ENCODE measurements around the gene ADD1. TPM values are rescaled to one million over a fixed set of nuclear protein-coding genes. Genes with fewer than 3 reads are reported as not detected.

Gene ADD1, protein sequence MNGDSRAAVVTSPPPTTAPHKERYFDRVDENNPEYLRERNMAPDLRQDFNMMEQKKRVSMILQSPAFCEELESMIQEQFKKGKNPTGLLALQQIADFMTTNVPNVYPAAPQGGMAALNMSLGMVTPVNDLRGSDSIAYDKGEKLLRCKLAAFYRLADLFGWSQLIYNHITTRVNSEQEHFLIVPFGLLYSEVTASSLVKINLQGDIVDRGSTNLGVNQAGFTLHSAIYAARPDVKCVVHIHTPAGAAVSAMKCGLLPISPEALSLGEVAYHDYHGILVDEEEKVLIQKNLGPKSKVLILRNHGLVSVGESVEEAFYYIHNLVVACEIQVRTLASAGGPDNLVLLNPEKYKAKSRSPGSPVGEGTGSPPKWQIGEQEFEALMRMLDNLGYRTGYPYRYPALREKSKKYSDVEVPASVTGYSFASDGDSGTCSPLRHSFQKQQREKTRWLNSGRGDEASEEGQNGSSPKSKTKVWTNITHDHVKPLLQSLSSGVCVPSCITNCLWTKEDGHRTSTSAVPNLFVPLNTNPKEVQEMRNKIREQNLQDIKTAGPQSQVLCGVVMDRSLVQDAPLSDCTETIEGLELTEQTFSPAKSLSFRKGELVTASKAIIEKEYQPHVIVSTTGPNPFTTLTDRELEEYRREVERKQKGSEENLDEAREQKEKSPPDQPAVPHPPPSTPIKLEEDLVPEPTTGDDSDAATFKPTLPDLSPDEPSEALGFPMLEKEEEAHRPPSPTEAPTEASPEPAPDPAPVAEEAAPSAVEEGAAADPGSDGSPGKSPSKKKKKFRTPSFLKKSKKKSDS
- total RNA-seq = 240 to 269 TPM (median 256 TPM) in 3 replicates
- long read RNA-seq, full-length matches to known transcripts = 69 of 645 reads
- long read RNA-seq, partial matches to known transcripts = 31 of 645 reads
- long read RNA-seq, other reads (novel, unspliced or antisense) = 545 of 645 reads

DNA sequence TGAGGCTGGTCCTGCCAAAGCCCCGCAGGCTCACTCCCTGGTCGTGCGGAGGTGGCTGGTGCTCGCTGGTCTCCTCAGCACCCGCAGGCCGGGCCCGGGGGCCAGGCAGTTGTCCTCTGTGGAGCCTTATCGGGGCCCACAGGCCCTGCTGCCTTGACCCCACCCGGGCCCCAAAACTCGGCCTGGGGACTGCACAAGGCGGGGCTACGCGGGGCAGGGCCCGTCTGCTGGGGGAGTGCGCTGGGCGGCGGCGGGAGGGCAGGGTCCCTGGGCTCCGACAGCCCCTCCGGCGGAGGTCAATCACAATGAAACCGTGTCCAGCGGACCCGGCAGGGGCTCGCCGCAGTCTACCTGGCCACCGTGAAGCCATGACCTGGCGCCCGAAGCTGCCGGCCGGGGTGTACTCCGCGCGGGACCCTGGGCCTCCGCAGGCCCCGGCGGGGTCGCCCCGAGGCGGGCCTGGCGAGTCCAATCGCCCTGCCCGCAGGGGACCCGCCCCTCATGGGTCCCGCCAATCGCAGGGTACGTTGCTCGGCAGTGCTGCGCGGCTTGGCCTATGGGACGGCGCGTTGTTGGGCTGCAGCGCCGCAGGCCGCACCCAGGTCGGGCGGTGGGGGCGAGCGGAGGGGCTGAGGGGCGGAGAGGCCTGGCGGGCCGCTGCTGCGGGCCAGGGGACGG lies at the start of gene ADD1:
ADD1 (plus strand) TSS at position 582 of the 678 bp plus-strand sequence. CDS start 32,072 bp downstream, outside the sequence.
- H3K4me3 Mint-ChIP-seq (ENCODE audit: unreplicated experiment) = peak within 1 kb of the TSS; percentile 91
- DNase-seq (ENCODE audit: low spot score) = peak; percentile 98

DNA sequence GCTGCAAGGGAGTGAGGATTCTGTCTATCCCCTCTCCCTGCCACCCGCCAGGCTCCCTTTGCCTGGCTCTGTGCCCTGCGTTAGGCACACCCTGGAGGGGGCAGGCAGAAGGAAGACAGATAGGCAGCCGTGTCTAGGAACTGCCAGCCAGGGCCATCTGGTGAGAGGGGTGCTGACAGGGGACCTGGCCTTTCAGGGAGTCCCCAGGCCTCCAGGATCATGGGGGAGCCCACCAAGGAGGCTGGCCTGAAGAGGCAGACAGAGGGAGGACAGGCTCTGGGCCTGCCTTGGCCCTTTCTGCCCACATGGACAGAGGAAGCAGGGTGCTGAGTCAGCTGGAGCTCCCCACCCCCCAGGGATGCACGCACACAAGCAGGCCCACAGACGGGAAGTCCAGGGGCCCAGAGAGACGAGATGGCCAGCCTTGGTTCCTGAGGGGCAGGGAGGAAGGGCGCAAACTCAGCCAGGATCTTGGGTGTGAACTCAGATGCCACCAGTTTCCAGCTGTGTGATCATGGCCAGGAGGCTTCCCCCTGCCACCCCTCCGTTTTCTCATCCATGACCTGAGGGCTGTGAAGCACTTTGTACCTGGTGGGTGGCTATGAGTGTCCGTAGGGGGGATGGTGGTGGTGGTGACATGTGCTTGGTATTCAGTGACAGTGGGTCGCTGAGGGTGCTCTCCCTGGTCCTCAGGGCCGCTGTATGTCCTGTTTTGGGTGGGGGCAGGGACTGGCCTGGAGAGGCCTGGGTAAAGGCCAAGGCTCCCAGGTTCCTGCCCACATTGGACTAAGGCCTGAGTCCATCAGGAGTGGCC lies 49.0 kb upstream of the ADD1 start:
- Mint-ChIP-seq H3K36me3 (ENCODE audit: low read depth) (no peaks in the 10 kb centered on the region), H3K27ac (ENCODE audit: unreplicated experiment) (peak overlapping the region; percentile 96), H3K4me1 (ENCODE audit: low read depth) (peaks cover 57% of the 10 kb centered on the region), H3K4me3 (ENCODE audit: unreplicated experiment) (peak overlapping the region; percentile 86), H3K9me3 (ENCODE audit: low read depth) (no peaks in the 10 kb centered on the region), H3K27me3 (ENCODE audit: low read depth) (no peaks in the 10 kb centered on the region)
- TF ChIP-seq, protein P1, sequence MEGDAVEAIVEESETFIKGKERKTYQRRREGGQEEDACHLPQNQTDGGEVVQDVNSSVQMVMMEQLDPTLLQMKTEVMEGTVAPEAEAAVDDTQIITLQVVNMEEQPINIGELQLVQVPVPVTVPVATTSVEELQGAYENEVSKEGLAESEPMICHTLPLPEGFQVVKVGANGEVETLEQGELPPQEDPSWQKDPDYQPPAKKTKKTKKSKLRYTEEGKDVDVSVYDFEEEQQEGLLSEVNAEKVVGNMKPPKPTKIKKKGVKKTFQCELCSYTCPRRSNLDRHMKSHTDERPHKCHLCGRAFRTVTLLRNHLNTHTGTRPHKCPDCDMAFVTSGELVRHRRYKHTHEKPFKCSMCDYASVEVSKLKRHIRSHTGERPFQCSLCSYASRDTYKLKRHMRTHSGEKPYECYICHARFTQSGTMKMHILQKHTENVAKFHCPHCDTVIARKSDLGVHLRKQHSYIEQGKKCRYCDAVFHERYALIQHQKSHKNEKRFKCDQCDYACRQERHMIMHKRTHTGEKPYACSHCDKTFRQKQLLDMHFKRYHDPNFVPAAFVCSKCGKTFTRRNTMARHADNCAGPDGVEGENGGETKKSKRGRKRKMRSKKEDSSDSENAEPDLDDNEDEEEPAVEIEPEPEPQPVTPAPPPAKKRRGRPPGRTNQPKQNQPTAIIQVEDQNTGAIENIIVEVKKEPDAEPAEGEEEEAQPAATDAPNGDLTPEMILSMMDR (IDR thresholded peaks at IDR 0.05) = no peak
- DNase-seq (ENCODE audit: low spot score) = peak; percentile 81

More for the DNA sequence above, at the start of gene ADD1:
- Mint-ChIP-seq H3K4me1 (ENCODE audit: low read depth) (peaks cover 37% of the 10 kb centered on the region), H3K36me3 (ENCODE audit: low read depth) (peaks cover 3% of the 10 kb centered on the region), H3K9me3 (ENCODE audit: low read depth) (peaks cover 3% of the 10 kb centered on the region), H3K27me3 (ENCODE audit: low read depth) (no peaks in the 10 kb centered on the region), H3K27ac (ENCODE audit: unreplicated experiment) (peak within 1 kb of the TSS; percentile 86)
- TF ChIP-seq, protein P1 (IDR thresholded peaks at IDR 0.05) = no peak

DNA sequence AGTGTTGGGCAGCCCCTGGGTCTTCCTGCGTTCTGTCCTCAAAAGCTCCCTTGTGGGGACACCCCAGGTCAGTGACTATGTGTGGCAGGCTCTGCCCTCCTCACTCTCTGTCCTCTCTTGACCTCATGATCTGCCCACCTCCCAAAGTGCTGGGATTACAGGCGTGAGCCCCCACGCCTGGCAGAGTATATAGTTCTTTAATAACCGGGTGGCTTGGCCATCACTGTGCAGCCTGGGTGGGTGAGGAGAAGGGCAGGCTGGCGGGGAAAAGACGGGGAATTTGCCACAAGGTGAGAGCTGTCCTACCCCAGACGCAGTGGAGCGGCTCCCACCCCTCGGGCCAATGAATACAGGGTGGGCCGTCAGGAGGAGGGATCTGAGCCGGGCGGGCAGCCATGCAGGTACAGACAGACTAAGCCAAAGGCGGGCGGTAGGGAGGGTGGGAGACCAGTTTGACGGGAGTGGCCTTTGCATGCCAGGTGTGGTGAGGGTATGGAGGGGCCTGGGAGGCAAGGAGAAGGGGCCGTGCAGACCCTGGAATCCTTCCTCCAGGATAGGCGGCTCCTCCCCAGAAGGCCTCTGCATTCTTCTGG lies 48.2 kb upstream of the ADD1 start:
- H3K4me3 Mint-ChIP-seq (ENCODE audit: unreplicated experiment) = peak overlapping the region; percentile 86
- peak; percentile 93 for DNase-seq (ENCODE audit: low spot score)
- no peaks in the 10 kb centered on the region for H3K36me3 Mint-ChIP-seq (ENCODE audit: low read depth)
- no peaks in the 10 kb centered on the region for H3K9me3 Mint-ChIP-seq (ENCODE audit: low read depth)
- TF ChIP-seq, protein P1 (IDR thresholded peaks at IDR 0.05) = no peak
- H3K27me3 Mint-ChIP-seq (ENCODE audit: low read depth) = no peaks in the 10 kb centered on the region
- peaks cover 64% of the 10 kb centered on the region for H3K4me1 Mint-ChIP-seq (ENCODE audit: low read depth)
- peak overlapping the region; percentile 96 for H3K27ac Mint-ChIP-seq (ENCODE audit: unreplicated experiment)

DNA sequence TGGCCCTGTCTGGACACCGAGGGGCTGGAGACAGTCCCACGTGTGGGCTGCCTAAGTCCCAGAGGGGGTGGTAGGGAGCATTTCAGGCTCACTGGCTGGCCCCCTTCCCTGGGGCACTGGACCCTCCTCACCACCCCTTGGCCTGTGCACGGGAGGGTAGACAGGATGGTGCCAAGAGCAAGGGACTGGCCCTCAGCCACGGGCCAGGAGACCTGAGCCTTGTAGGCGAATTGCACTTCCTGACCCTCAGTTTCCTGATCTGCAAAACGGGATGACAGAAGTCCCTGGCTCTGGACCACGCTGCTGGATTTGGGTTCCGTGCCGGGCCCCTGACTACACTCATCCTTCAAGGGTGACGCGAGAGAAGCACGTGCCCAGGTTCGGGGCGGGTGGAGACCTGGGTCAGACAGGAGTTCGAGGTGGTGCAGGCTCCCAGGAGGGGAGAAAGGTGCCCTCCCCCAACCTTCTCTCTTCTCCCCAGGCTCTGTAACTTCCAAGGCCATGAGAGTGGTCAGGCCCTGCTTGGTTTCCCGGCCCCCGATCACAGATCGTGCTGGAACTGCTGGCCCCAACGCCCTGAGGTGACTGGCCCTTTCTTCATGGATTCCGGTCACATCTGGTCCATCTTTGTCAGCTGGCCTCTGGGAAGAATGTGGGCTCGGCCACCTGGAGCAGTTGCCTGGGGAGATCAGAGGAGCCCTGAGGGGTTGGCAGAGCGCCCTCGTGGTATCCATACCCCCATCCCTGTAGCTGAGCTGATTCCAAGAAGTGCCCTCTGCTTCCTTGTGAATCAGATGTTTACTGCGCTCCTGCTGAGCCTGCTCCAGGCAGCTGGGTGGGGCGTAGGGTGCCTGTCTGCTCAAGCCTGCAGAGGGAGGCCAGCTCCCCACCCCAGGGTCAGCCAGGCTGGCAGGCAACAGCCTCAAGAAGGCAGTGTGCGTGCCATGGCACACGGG lies 47.5 kb upstream of the ADD1 start:
- Mint-ChIP-seq H3K27me3 (ENCODE audit: low read depth) (no peaks in the 10 kb centered on the region), H3K4me3 (ENCODE audit: unreplicated experiment) (peak overlapping the region; percentile 4), H3K36me3 (ENCODE audit: low read depth) (no peaks in the 10 kb centered on the region), H3K9me3 (ENCODE audit: low read depth) (no peaks in the 10 kb centered on the region), H3K4me1 (ENCODE audit: low read depth) (peaks cover 72% of the 10 kb centered on the region), H3K27ac (ENCODE audit: unreplicated experiment) (peak overlapping the region; percentile 96)
- TF ChIP-seq, protein P1 (IDR thresholded peaks at IDR 0.05) = no peak
- DNase-seq (ENCODE audit: low spot score) = peak; percentile 93
